A673 (cell line): ENCODE data around the gene ROBO4.

Experiments
- CTCF ChIP-seq: fragments of 300-800, 200-600 bp; sonication (generic); conservative IDR thresholded peaks from 2 replicates; pipeline ENCODE4 v1.5.1; 2017; ENCODE audit warnings: low read depth, mild to moderate bottlenecking, antibody characterized with exemption, low read length, moderate library complexity, mixed read lengths
- EZH2 ChIP-seq: fragments of 200-600 bp; sonication (generic); IDR thresholded peaks from 2 replicates; pipeline ENCODE4 v1.6.1; 2017; ENCODE audit warnings: borderline replicate concordance, low read depth, mild to moderate bottlenecking, mixed read lengths, antibody characterized with exemption, low read length; ENCODE audit not compliant: poor library complexity, severe bottlenecking

GRCh38 chr11:124920870-124921609, 23.4 kb upstream of the ROBO4 start:
- TF ChIP-seq CTCF (no peak), EZH2 (no peak)
